Amygdala (tissue), 56 donors: Measurements from ENCODE around the gene ATG9B.

Experiments used
- DNase-seq, 56 donors: peaks; one replicate each; lab custom pipeline; 2025; lab: John Stamatoyannopoulos, UW

Gene ATG9B

DNA sequence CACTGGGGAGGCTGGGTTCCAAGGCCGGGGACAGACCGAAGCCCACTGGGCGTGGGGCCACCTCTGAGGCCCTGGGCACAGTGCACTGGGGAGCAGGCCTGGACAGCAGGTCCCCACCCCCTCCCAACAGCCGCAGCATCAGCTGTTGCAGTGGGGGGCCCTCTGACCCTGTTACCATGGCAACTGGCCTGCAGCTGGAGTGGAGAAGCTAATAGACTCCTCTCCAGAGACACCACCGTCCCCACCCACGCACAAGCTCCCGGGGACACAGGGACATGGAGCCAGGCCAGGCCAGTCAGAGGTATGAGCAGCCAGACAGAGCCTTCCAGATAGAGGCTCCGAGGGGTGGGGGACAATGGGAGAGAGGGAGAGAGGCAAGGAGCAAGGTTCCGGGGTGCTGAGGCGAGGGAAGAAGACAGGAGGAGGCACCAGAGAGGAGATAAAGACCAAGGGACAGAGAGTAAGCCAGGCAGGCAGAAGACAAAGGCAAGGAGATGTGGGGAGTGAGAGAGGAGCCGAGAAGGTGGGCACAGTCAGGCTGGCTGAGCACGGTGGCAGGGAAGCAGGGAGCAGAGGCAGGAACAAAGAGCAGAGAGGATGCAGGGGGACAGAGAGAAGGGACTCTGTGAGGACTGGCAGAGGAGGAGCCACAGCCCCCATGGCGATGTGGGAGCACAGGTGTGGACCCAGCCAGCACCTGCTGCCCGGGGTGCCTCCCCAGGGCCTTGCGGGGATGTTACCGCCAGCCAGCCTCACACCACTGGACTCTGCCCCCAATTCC is 52.9 kb downstream of the ATG9B start:
- DNase-seq = peak in 12 of 56 donors; percentile 8 to 70 (median 24)

DNA sequence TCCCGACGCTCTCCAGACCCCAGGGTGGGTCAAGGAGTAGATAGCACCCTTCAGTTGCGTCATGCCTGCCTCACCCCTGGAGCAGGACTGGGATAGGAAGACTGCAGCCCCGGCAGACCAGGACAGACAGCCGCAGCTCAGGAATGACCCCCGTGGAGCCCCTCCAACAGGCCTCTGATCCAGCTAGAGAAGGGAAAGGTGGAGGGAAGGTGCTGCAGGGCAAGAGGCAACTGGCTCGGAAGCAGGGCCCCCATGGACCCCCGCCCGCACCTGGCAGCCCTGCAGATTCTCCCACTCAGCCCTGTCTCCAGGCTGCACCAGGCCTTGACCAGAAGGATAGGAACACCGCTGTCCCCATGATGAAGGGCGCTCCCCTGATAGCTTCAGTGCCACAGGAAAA is 53.9 kb downstream of the ATG9B start:
- DNase-seq = no peak

DNA sequence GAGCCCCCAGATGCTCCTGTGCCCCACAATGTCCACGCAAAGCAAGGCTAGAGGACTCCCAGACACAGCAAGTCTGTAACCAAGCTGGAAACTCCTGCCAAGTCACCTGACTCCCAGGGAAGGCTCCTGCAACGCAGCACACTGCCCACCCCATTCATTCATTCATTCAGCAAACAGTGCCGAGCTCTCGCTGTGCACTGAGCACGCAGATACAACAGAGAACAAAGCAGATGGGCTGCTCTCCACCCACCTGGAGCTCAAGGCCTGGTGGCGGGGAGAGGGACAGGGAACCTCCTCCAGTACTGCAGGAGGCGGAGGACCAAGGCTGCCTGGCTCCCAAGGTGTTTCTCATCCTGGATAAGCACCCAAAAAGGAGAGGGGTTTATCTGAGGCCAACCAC is 54.8 kb downstream of the ATG9B start:
- peak in 1 of 56 donors; percentile 15 for DNase-seq

DNA sequence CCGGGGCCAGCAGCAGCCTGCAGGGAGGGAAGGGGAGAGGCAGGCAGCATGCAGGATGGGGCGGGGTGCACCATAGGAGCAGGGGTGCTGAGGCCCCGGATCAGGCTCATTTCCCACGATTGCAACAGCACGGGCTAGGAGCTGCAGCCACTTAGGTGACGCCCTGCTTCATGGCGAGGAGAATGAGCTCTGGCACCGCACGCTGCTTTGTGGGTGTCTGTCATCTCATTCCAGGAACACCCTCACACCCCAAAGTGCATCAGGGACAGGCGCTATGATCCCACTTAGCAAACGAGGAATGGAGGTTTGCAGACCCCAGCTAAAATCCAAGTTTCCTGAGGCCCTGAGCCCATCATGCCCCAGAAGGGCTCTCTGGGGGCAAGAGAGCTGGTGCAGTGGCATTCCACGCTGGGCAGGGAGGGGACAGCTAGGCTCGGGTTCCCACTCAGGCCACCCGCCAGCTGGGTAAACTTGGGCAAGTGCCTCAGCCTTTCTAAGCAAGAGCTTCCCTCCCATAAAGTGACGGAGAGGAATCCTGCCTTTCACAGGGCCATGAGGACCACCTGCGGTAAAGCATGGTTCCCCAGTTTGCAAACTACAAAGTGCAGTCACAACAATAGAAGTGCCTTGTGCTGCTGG is 55.4 kb downstream of the ATG9B start:
- no peak for DNase-seq

DNA sequence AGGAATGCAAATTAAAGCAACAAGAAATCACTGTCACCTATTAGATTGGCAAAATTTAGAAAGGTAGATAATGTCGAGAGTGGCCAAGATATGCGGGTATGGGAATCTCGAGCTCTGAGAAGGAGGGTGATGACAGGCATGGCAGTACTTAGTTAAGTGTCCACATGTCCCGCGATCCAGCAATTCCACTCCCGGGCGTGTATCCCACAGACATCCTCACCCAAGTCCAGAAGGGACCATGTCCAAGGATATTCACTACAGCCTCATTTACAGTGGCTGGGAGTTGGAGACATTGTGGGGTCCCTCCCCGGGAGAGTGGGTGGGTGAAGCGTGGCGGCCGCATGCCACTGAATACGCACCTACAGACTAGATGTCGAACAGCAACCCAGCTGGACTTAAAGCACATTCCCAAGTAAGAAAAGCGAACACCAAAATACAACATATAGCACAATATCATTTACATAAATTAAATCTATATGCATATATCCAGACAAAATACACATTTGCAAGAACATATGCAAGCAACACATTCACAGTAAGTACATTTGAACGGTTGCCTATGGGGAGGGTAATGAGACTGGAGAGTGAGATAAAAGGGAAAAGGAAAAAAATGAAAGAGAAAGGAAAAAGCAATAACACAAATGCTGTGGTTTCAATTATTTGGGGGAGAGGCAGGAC is 56.1 kb downstream of the ATG9B start:
- DNase-seq = no peak

DNA sequence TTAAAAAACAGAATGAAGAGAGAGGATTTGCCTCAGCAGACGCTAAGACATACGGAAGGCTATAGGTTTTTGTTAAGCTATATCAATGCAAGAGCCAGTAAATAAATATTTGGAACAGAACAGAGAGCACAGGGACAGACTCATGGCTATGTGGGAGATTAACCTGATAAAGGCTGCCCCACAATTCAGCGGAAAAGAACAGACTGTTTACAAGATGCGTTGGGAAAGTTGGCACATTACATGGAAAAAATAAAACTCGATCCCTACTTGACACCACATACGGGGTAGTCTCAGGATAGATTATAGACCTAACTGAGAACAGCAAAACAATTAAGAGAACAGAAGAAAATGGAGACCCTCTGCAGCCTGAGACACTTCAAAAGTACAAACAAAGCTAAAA is 56.9 kb downstream of the ATG9B start:
- DNase-seq = no peak

DNA sequence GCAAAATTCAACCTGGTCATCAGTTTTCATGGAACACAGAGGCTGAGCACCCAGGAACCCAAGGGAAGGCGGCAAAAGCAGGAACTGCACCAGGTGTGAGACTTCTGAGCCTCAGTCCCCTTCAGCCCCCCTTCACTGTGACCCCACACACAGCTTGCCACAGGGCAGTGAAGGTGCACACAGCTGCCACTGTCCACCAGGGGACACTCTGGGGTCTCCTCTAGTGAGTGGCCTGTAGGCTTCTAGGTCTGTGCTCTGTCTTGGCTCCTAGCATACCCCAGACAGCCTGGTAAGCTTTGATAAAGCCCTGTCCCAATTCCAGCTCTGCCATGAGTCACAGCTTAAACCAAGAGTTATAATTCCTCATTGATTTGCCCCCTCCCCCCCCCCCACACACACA is 58.3 kb downstream of the ATG9B start:
- DNase-seq = no peak

DNA sequence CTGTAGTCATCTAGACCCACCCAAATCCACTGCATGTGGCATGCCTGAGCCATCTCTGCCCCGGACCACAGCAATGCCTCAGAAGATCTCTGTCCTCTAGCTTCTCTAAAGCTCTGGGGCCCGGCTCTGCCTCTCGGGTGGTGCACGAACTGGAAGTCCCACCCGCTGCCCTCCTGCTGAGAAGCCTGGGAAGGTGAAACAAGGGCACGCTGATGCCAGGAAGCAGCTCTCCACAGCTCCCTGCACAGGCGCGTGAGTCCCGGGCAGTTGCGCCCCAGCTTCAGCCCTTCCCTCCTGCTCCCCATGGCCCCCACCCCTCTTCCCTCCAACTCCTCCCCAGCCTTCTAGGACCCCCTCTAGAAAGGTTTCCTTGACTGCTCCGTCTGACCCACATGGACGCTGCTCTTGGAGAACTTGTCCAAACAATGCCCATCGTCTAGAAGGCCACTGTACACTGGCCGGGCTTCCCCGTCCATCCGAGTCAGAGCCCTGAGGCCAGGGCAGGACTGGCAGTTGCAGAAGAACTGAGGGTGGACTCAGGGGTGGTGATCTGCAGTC is 58.9 kb downstream of the ATG9B start:
- no peak for DNase-seq
